Right renal pelvis (tissue), 4 donors: ENCODE measurements around the gene SFN. TPM values are rescaled to one million over a fixed set of nuclear protein-coding genes. Genes with fewer than 3 reads are reported as not detected.
"Not testable (repeated sequence)": the region's sequence is repeated elsewhere in the genome, so short reads cannot be mapped to it uniquely, and the experiment has no call there.

Experiments
- DNase-seq, 4 donors: peaks; one replicate each; pipeline ENCODE4 v3.0.0-alpha.2; 2013; ENCODE audit warnings: low read depth in 4 of 4, low spot score in 3 of 4, missing footprints in 1 of 4
- polyA plus RNA-seq, 4 donors: library from polyadenylated mRNA; unstranded; fragments of 120-200 nt; gene quantifications; one replicate each; pipeline ENCODE4 v1.2.1, GENCODE V29; 2013; ENCODE audit not compliant: insufficient read length in 4 of 4

The SFN gene
- polyA plus RNA-seq, 4 donors: 0.58 to 0.91 (median 0.72) TPM

DNA sequence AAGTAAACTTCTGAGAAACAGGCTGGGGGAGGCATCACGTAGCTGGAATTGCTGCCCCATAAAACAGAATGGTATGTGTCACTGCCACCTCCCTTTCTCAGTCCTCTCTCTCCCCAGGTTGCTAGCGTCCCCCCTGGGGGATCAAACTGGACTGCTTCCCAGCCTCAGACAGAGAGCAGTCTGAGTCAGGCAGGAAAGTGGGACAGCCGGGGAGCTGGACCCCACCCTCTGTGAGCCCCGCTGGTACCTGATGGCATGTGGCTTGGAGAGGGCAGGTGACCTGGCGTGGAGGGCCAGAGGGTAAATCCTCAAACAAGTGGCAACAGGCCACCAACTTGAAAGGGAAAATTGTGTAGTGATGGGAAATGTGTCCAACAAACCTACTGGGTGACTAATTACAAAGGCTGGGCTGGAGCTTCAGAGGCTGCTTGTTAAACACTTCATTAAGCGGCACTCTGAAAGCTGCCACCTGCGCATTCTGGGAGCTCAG is 1.0 kb upstream of the SFN start:
- no peak for DNase-seq

GRCh38 chr1:26863685-26864077 is 732 bp downstream of the SFN start:
- DNase-seq: no peak

GRCh38 chr1:26864610-26865480 is 1.9 kb downstream of the SFN start:
- peak; percentile 92 to 94 (median 93) for DNase-seq

- DNase-seq: not testable (repeated sequence)
Measured at GRCh38 chr1:26873097-26873496, 10.1 kb downstream of the SFN start.

- DNase-seq: no peak
Measured at GRCh38 chr1:26874896-26875295, 11.9 kb downstream of the SFN start.

DNA sequence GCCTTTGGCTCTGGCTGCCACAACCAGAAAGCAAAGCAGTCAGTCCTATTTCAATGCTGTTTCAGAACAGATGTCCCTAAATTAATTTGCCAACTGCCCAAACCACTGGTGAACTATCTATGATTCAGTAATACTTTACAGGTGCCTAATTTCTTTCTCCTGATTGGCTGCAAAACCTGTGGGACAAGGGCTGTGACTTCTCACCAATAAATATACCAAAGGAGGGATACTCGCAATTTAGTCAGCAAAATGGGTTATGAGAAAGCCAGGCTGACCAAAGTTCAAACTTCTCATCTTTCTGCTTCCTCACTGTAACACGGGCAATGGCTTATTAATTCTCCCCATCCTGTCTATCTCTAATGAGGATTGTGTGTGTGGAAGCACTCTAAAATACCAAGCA is 14.4 kb downstream of the SFN start:
- no peak for DNase-seq

GRCh38 chr1:26879793-26880192 is 16.8 kb downstream of the SFN start:
- no peak for DNase-seq

DNA sequence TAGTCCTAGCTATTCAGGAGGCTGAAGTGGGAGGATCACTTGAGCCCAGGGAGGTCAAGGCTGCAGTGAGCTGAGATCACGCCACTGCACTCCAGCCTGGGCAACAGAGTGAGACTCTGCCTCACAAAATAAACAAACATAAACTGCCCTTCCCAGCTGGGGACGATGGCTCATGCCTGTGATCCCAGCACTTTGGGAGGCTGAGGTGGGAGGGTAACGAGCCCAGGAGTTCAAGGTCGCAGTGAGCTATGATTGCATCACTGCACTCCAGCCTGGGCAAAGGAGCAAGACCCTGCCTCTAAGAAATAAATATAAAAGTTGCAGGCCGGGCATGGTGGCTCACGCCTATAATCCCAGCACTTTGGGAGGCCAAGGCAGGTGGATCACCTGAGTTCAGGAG is 18.7 kb downstream of the SFN start:
- not testable (repeated sequence) for DNase-seq

- DNase-seq: no peak
Measured at GRCh38 chr1:26882696-26883463, 19.9 kb downstream of the SFN start.

GRCh38 chr1:26887125-26887524 is 24.2 kb downstream of the SFN start:
- no peak for DNase-seq

DNA sequence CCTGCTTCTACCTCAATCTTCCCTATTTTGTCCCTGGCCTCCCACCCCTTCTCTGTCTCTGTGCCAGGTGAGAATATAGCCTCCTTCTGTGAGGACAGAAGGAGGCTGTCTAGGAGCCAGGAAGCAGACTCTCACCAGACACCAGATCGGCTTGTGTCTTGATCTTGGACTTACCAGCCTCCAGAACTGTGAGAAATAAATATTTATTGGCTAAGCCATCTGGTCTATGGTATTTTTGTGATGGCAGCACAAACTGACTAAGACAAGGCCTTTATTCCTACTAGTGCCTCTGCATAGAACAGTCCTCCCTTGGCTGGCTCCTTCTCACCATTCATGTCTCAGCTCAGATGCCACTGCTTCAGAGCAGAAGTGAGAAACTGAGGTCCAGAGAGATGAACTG is 25.3 kb downstream of the SFN start:
- no peak for DNase-seq

- DNase-seq: peak; percentile 61 to 76 (median 70)
Measured at GRCh38 chr1:26889551-26890466, 26.9 kb downstream of the SFN start, which contains the start of gene GPN2. Gene GPN2 (minus strand): TSS chr1:26890283. CDS start chr1:26890096, 187 bp downstream.

DNA sequence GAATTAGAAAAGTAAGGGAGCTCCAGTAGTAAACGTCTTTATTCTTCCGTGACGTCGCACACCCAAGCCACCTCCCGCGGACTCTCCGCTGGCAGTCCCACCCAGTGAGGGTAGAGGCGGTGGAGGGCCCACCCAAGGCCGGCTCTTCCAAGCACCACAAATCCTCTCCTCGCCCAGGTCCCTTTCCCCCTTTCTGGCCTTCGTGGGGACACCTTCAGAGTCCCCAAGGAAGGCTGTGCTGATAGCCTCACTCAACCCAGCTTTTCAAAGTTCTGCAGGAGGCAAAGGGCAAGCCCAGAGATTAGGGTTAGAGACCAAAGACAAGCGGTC is 27.5 kb downstream of the SFN start:
- no peak for DNase-seq

DNA sequence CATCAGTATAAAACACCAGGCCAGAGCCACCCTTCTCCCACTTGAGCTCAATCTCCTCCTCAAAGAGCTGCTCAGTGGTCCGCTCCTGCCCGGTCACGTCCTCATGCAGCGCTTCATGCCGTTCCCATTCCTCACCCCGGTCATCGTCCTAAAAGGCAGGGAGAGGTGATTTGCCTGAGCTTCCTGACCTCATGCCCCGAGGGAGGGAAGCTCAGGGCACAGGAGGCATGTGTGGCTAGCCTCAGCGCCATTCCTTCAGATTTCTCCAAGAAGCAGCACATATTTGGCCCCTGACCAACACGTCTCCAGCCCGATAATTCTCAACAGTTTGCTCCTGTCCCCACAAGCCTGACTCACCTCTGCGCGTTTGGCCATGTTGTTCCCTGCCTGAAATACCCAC is 31.3 kb downstream of the SFN start:
- DNase-seq: no peak

- no peak for DNase-seq
Measured at GRCh38 chr1:26897351-26897750, 34.4 kb downstream of the SFN start.

DNA sequence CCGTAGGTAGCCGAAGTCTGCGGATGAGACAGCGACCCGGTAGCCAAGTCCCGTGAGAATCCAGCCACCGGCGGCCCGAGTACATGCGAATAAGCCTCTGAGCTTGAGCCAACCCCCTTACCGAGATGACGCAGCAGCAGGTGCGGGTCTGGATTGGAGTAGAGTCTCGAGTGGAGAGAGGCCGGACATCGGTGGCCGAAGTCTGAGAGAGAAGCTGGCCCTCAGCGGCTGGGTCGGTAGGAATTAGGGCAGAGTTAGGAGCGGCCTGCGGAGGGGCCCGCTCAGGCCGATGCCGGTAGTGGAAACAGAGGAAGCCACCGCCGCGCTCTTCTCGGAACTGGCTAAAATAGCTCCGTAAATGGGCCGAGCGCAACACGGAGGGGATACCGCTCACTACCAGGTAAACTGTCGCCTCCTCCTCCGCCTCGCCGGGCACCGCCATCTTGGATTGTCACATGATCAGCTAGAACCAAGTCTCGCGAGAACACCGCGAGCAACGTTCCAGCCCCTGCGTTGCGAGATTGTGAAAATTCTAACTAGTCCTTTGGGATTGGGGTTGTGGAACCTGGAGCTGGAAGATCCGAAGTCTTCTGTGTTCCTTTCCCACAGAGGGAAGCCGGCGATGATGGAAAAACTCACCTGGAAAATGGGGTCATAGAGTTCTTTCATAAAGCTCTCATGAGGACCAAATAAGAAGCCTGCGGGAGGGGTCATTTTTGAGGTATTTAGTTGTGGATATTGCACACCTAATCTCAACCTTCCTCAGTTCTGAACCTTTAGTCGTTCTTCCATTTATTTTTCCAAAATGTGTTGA is 37.3 kb downstream of the SFN start, which contains the start of gene GPATCH3:
Gene GPATCH3 (minus strand): TSS at position 467 of the 814 bp plus-strand sequence. CDS start 25 bp downstream, at position 442.
- DNase-seq: peak; percentile 88 to 91 (median 89)

- no peak for DNase-seq
Measured at GRCh38 chr1:26900815-26901511, 38.0 kb downstream of the SFN start.

- DNase-seq: no peak
Measured at GRCh38 chr1:26907071-26907917, 44.3 kb downstream of the SFN start.
